ENCODE measurements around the gene ADAMTS12.

Gene ADAMTS12

DNA sequence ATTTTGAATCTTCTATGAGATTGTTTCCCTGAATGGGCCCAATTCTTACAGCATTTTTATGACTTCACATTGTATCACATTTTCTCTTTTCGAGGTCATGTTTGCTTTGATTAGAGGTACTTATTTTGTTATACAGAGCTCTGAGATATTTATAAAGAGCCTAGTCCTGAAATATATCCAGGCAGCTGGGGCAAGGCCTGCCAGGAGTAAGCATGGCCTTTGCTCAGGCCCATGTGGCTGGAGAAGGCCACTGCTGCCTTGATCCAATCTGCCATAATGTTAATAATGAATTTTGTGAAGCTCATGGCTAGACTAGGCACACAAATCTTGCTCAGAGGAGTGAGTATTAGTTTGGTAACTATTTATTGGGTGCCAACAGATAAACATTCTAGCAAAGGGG is 355.0 kb downstream of the ADAMTS12 start:
- no peak overlapping the region for H4K91ac ChIP-seq (ENCODE audit: low read depth, low read length, poor library complexity)
- no peak overlapping the region for H2AK5ac ChIP-seq (ENCODE audit: low read depth, low read length)
- no CpG with 5 or more reads among the region's 1 CpG for WGBS, 2 donors (ENCODE audit: extremely low coverage in 2 of 2, insufficient read length in 2 of 2, insufficient replicate concordance in 1 of 2)

DNA sequence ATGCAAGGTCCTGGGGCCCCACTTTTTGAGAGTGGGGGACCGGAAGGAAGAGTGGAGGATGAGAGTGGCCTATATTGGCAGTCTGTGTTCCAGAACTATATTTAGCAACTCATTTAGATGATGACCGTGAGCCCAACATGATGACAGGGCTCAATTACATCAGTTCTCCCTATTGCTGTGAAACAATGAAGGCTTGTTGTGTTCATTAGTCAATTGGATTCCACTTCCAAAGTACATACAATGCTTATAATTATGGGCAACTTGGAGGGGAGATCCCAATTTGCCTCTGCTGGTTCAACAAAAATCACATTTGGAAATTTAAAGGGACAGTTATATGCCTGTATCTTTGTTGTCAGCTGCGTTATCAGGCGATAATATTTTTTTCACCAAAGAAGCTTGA is 360.0 kb downstream of the ADAMTS12 start:
- Histone ChIP-seq H3K9me3 (replicated peaks in 1 of 2; ENCODE audit: control insufficient read depth in 2 of 2, insufficient read depth in 1 of 2, low read depth in 1 of 2, low read length in 2 of 2) (no peaks in the 10 kb centered on the region), H2AK5ac (ENCODE audit: low read depth, low read length) (no peak overlapping the region), H2AFZ (ENCODE audit: low read length) (no peak overlapping the region), H3K27ac (replicated peaks; ENCODE audit: low read length) (no peak overlapping the region), H3K27me3 (ENCODE audit: control insufficient read depth in 3 of 3, insufficient read depth in 3 of 3, low read depth in 1 of 3, low read length in 3 of 3) (no peaks in the 10 kb centered on the region), H3K9ac (ENCODE audit: low read depth, low read length, poor library complexity) (no peak overlapping the region), H4K91ac (ENCODE audit: low read depth, low read length, poor library complexity) (no peak overlapping the region), H3K23ac (ENCODE audit: low read depth, low read length, poor library complexity) (no peak overlapping the region), H3K36me3 (replicated peaks in 1 of 2; ENCODE audit: control insufficient read depth in 2 of 2, insufficient read depth in 2 of 2, low read length in 2 of 2) (peaks cover 3 to 64% of the 10 kb centered on the region in 2 donors), H3K4me1 (ENCODE audit: control insufficient read depth in 2 of 2, insufficient read depth in 1 of 2, low read depth in 1 of 2, low read length in 2 of 2) (no peaks in the 10 kb centered on the region), H3K79me1 (ENCODE audit: low read depth, low read length) (no peaks in the 10 kb centered on the region), H3K4ac (ENCODE audit: low read length) (no peak overlapping the region), H3K4me3 (ENCODE audit: low read length in 2 of 2) (no peak overlapping the region), H3K18ac (ENCODE audit: low read length) (no peak overlapping the region), H4K8ac (ENCODE audit: low read depth, low read length) (no peak overlapping the region), H2BK15ac (ENCODE audit: low read length) (no peak overlapping the region), H3K14ac (ENCODE audit: low read length) (no peak overlapping the region), H2BK120ac (ENCODE audit: low read depth, low read length) (no peak overlapping the region), H2BK5ac (ENCODE audit: low read length) (no peak overlapping the region), H2BK12ac (ENCODE audit: low read length) (no peak overlapping the region), H3K4me2 (ENCODE audit: insufficient read depth, low read length, poor library complexity, severe bottlenecking) (no peak overlapping the region)
- DNase-seq (ENCODE audit: low spot score) = no peak
- WGBS, 2 donors (ENCODE audit: extremely low coverage in 2 of 2, insufficient read length in 2 of 2, insufficient replicate concordance in 1 of 2) = no CpG with 5 or more reads among the region's 4 CpGs

More for the DNA sequence above, 355.0 kb downstream of the ADAMTS12 start:
- Histone ChIP-seq H3K23ac (ENCODE audit: low read depth, low read length, poor library complexity) (no peak overlapping the region), H3K4me3 (ENCODE audit: low read length in 2 of 2) (no peak overlapping the region), H3K9ac (ENCODE audit: low read depth, low read length, poor library complexity) (no peak overlapping the region), H3K36me3 (replicated peaks in 1 of 2; ENCODE audit: control insufficient read depth in 2 of 2, insufficient read depth in 2 of 2, low read length in 2 of 2) (peaks cover 0 to 42% of the 10 kb centered on the region in 2 donors), H4K8ac (ENCODE audit: low read depth, low read length) (no peak overlapping the region), H3K4ac (ENCODE audit: low read length) (no peak overlapping the region), H3K18ac (ENCODE audit: low read length) (no peak overlapping the region), H3K27ac (replicated peaks; ENCODE audit: low read length) (no peak overlapping the region), H3K9me3 (replicated peaks in 1 of 2; ENCODE audit: control insufficient read depth in 2 of 2, insufficient read depth in 1 of 2, low read depth in 1 of 2, low read length in 2 of 2) (peaks cover 0 to 2% of the 10 kb centered on the region in 2 donors), H2BK5ac (ENCODE audit: low read length) (no peak overlapping the region), H2BK12ac (ENCODE audit: low read length) (no peak overlapping the region), H3K79me1 (ENCODE audit: low read depth, low read length) (no peaks in the 10 kb centered on the region), H2BK120ac (ENCODE audit: low read depth, low read length) (no peak overlapping the region), H2AFZ (ENCODE audit: low read length) (no peak overlapping the region), H3K27me3 (ENCODE audit: control insufficient read depth in 3 of 3, insufficient read depth in 3 of 3, low read depth in 1 of 3, low read length in 3 of 3) (no peaks in the 10 kb centered on the region), H3K4me2 (ENCODE audit: insufficient read depth, low read length, poor library complexity, severe bottlenecking) (no peak overlapping the region), H3K14ac (ENCODE audit: low read length) (no peak overlapping the region), H2BK15ac (ENCODE audit: low read length) (no peak overlapping the region), H3K4me1 (ENCODE audit: control insufficient read depth in 2 of 2, insufficient read depth in 1 of 2, low read depth in 1 of 2, low read length in 2 of 2) (no peaks in the 10 kb centered on the region)
- no peak for DNase-seq (ENCODE audit: low spot score)

- no peaks in the 10 kb centered on the region for H3K9me3 ChIP-seq (replicated peaks in 1 of 2; ENCODE audit: control insufficient read depth in 2 of 2, insufficient read depth in 1 of 2, low read depth in 1 of 2, low read length in 2 of 2)
- no CpG with 5 or more reads among the region's 3 CpGs for WGBS, 2 donors (ENCODE audit: extremely low coverage in 2 of 2, insufficient read length in 2 of 2, insufficient replicate concordance in 1 of 2)
- no peaks in the 10 kb centered on the region for H3K27me3 ChIP-seq (ENCODE audit: control insufficient read depth in 3 of 3, insufficient read depth in 3 of 3, low read depth in 1 of 3, low read length in 3 of 3)
- no peak for DNase-seq (ENCODE audit: low spot score)
- no peak overlapping the region for H3K23ac ChIP-seq (ENCODE audit: low read depth, low read length, poor library complexity)
- H3K14ac ChIP-seq (ENCODE audit: low read length) = no peak overlapping the region
- no peak overlapping the region for H2BK5ac ChIP-seq (ENCODE audit: low read length)
- H2AFZ ChIP-seq (ENCODE audit: low read length) = no peak overlapping the region
- no peak overlapping the region for H2BK120ac ChIP-seq (ENCODE audit: low read depth, low read length)
- no peak overlapping the region for H3K4me3 ChIP-seq (ENCODE audit: low read length in 2 of 2)
- H2BK15ac ChIP-seq (ENCODE audit: low read length) = no peak overlapping the region
- H3K9ac ChIP-seq (ENCODE audit: low read depth, low read length, poor library complexity) = no peak overlapping the region
- no peaks in the 10 kb centered on the region for H3K4me1 ChIP-seq (ENCODE audit: control insufficient read depth in 2 of 2, insufficient read depth in 1 of 2, low read depth in 1 of 2, low read length in 2 of 2)
- H3K36me3 ChIP-seq (replicated peaks in 1 of 2; ENCODE audit: control insufficient read depth in 2 of 2, insufficient read depth in 2 of 2, low read length in 2 of 2) = peaks cover 4 to 73% of the 10 kb centered on the region in 2 donors
- no peak overlapping the region for H3K27ac ChIP-seq (replicated peaks; ENCODE audit: low read length)
- H3K18ac ChIP-seq (ENCODE audit: low read length) = no peak overlapping the region
- no peak overlapping the region for H3K4me2 ChIP-seq (ENCODE audit: insufficient read depth, low read length, poor library complexity, severe bottlenecking)
- H3K4ac ChIP-seq (ENCODE audit: low read length) = no peak overlapping the region
- H3K79me1 ChIP-seq (ENCODE audit: low read depth, low read length) = no peaks in the 10 kb centered on the region
- H4K8ac ChIP-seq (ENCODE audit: low read depth, low read length) = no peak overlapping the region
- no peak overlapping the region for H2AK5ac ChIP-seq (ENCODE audit: low read depth, low read length)
- H4K91ac ChIP-seq (ENCODE audit: low read depth, low read length, poor library complexity) = no peak overlapping the region
- H2BK12ac ChIP-seq (ENCODE audit: low read length) = no peak overlapping the region
These were observed 360.8 kb downstream of the ADAMTS12 start for GRCh38 chr5:33531037-33531298.

GRCh38 chr5:33530183-33531036 is 361.4 kb downstream of the ADAMTS12 start:
- no CpG with 5 or more reads among the region's 10 CpGs for WGBS, 2 donors (ENCODE audit: extremely low coverage in 2 of 2, insufficient read length in 2 of 2, insufficient replicate concordance in 1 of 2)
- H2AFZ ChIP-seq (ENCODE audit: low read length) = no peak overlapping the region
- peaks cover 4 to 73% of the 10 kb centered on the region in 2 donors for H3K36me3 ChIP-seq (replicated peaks in 1 of 2; ENCODE audit: control insufficient read depth in 2 of 2, insufficient read depth in 2 of 2, low read length in 2 of 2)
- H3K4ac ChIP-seq (ENCODE audit: low read length) = no peak overlapping the region
- no peaks in the 10 kb centered on the region for H3K79me1 ChIP-seq (ENCODE audit: low read depth, low read length)
- no peak overlapping the region for H2BK5ac ChIP-seq (ENCODE audit: low read length)
- no peak overlapping the region for H2AK5ac ChIP-seq (ENCODE audit: low read depth, low read length)
- no peak overlapping the region for H3K4me2 ChIP-seq (ENCODE audit: insufficient read depth, low read length, poor library complexity, severe bottlenecking)
- no peaks in the 10 kb centered on the region for H3K9me3 ChIP-seq (replicated peaks in 1 of 2; ENCODE audit: control insufficient read depth in 2 of 2, insufficient read depth in 1 of 2, low read depth in 1 of 2, low read length in 2 of 2)
- H3K27ac ChIP-seq (replicated peaks; ENCODE audit: low read length) = no peak overlapping the region
- H3K23ac ChIP-seq (ENCODE audit: low read depth, low read length, poor library complexity) = no peak overlapping the region
- no peak for DNase-seq (ENCODE audit: low spot score)
- no peak overlapping the region for H3K14ac ChIP-seq (ENCODE audit: low read length)
- no peak overlapping the region for H2BK12ac ChIP-seq (ENCODE audit: low read length)
- no peak overlapping the region for H3K18ac ChIP-seq (ENCODE audit: low read length)
- no peak overlapping the region for H3K9ac ChIP-seq (ENCODE audit: low read depth, low read length, poor library complexity)
- no peak overlapping the region for H4K8ac ChIP-seq (ENCODE audit: low read depth, low read length)
- H2BK15ac ChIP-seq (ENCODE audit: low read length) = no peak overlapping the region
- H3K4me3 ChIP-seq (ENCODE audit: low read length in 2 of 2) = no peak overlapping the region
- no peak overlapping the region for H2BK120ac ChIP-seq (ENCODE audit: low read depth, low read length)
- no peaks in the 10 kb centered on the region for H3K4me1 ChIP-seq (ENCODE audit: control insufficient read depth in 2 of 2, insufficient read depth in 1 of 2, low read depth in 1 of 2, low read length in 2 of 2)
- no peak overlapping the region for H4K91ac ChIP-seq (ENCODE audit: low read depth, low read length, poor library complexity)
- no peaks in the 10 kb centered on the region for H3K27me3 ChIP-seq (ENCODE audit: control insufficient read depth in 3 of 3, insufficient read depth in 3 of 3, low read depth in 1 of 3, low read length in 3 of 3)
